ENCODE measurements around the gene PCBD1.

DNA sequence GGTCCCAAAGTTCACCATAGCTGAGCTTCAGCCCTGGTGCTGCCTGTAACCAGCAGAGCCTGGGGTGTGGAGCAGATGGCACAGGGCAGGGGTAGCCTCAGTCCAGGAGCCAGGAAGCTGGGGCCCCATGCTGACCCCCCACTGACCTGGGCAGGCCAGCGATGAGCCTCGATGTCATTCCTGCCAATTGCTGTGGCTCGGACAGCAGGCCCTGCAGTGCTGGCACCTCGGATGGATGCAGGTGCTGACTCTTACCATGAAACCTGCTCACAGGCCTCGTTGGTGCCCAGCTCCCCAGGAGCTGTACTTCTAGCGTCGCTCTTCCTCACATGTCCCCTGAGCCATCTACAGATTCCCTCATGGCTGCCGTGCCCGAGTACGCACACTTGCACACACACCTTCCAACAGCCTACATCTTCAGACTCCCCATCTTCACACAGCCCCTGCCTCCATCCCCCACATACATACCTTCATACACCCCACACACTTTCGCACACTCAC lies 46.8 kb upstream of the PCBD1 start:
- TF ChIP-seq, protein P1, sequence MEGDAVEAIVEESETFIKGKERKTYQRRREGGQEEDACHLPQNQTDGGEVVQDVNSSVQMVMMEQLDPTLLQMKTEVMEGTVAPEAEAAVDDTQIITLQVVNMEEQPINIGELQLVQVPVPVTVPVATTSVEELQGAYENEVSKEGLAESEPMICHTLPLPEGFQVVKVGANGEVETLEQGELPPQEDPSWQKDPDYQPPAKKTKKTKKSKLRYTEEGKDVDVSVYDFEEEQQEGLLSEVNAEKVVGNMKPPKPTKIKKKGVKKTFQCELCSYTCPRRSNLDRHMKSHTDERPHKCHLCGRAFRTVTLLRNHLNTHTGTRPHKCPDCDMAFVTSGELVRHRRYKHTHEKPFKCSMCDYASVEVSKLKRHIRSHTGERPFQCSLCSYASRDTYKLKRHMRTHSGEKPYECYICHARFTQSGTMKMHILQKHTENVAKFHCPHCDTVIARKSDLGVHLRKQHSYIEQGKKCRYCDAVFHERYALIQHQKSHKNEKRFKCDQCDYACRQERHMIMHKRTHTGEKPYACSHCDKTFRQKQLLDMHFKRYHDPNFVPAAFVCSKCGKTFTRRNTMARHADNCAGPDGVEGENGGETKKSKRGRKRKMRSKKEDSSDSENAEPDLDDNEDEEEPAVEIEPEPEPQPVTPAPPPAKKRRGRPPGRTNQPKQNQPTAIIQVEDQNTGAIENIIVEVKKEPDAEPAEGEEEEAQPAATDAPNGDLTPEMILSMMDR (IDR thresholded peaks at IDR 0.05): no peak
- TF ChIP-seq EZH2 (IDR thresholded peaks at IDR 0.05): no peak
- no peak for TF ChIP-seq EZH2phosphoT487 (IDR thresholded peaks at IDR 0.05)

Data from neural progenitor cell (in vitro differentiated cells).